NCI-H2171 (cell line): Measurements from ENCODE around the gene C22orf39.
"Not testable (repeated sequence)": the region's sequence is repeated elsewhere in the genome, so short reads cannot be mapped to it uniquely, and the experiment has no call there.

Experiments used
- DNase-seq: peaks from one replicate; lab custom pipeline; 2025; lab: John Stamatoyannopoulos, UW

The C22orf39 gene

GRCh38 chr22:19453718-19454117 is 6.2 kb upstream of the C22orf39 start:
- DNase-seq = no peak

DNA sequence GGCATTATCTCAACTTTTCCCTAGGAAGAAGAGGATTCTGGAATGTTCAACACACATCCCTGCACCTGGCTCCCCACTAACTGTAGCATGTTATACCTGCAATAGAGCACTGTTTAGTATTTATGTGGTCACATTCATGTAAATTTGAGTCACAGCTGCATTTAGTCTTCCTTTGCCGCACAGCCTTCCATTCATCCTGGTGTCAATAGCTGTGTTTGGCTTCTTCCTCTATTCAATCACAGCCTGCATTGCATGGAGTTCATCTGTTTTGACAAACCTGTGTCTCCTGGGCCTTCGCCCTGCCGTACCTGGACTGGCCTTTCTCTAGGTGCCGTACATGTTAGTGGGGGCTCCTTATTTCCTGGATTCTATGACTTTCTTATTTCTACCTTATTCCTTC is 4.1 kb upstream of the C22orf39 start:
- no peak for DNase-seq

DNA sequence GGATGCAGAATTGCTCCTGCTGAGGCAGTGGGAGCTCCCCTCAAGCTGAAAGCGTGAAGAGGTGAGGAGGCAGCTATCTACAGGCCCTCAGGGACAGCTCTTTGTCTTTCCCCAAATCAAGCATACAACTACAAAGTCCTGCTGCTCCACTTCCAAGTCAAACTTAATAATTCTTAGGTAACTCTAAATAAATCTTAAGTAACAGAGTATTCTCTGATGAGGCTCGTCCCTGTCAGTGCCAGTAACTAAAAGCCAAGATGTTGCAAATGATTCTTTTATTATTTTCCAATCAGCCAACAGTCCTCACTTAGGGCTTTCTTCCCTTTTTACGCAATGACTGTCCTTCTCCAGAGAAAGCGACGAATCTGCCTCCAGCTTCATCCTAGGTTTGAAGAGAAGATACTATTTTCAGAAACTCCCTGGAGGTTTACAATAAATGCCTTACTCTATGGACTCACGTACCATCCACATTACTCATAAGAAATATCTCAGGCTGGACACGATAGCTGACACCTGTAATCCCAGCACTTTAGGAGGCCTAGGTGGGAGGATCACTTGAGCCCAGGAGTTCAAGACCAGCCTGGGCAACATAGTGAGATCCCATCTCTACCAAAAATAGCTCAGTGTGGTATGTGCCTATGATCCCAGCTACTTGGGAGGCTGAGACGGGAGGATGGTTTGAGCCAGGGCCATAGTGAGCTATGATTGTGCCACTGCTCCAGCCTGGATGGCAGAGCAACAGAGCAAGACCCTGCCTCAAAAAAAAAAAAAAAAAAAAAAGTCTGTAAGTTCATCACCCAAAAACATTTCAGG is 3.1 kb upstream of the C22orf39 start:
- DNase-seq = no peak

- DNase-seq = no peak
Observed at GRCh38 chr22:19449422-19449767, 1.9 kb upstream of the C22orf39 start.

DNA sequence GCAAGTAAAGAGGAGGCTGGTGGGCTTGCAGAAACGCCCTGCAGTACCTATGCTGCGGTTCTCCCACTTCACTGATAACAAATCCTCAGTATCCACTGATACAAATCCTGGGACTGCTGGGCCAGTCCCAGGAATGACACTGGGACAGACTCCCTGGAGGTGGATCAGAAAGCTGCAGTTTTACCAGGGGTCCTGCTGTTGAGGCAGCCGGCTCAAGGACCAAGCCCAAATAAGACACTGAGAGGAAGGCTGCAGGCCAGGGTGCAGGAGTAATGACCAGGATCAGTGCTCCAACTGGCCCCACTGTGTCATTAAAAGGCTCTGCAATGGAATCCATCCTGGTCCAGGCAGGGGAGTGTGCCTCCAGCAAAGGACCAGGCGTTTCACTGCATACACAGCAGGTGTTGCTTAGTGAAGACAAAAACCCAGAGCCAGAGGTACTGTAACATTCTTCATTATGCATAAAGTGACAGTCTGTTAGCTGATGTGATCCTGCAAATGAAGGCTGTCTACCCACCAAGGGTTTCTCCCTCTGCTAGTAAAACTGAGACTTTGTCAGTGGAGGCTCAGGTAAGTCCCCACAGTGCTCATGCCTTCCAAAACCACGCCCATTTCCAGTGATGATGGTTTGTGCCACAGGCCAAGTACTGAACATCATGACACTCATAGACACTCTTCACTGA is 1.4 kb upstream of the C22orf39 start:
- no peak for DNase-seq

- DNase-seq = peak; percentile 96
Observed at GRCh38 chr22:19448076-19448607, 631 bp upstream of the C22orf39 start.

DNA sequence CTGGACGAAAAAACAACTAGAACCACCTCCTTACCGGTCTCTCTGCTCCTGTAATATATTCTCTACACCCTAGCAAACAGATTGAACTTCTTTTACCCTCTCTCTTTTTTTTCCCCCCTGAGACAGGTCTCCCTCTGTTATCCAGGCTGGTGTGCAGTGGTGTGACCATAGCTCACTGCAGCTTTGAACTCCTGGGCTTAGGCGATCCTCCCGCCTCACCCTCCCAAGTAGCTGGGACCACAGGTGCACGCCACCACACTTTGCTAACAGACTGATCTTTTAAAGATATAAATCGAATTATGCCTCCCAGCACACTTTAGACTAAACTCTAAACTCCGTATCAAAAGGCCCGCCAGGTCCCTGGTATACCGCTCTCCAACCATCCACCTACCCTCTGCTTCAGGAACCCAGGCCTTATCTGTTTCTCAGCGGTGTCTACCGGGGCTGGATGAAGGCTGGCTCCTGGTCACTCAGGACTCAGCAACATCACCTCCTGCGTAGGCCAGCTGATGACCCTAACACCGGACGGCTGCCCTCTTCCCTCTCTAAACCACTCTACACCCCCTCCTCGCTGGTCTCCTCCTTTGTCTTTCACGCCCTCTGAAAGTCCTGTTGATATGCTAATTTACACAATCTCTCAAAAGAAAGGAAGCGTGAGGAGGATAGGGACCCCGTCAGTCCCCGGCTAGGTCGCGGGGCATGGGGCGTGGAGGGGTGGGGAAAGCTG is 745 bp downstream of the C22orf39 start:
- no peak for DNase-seq

DNA sequence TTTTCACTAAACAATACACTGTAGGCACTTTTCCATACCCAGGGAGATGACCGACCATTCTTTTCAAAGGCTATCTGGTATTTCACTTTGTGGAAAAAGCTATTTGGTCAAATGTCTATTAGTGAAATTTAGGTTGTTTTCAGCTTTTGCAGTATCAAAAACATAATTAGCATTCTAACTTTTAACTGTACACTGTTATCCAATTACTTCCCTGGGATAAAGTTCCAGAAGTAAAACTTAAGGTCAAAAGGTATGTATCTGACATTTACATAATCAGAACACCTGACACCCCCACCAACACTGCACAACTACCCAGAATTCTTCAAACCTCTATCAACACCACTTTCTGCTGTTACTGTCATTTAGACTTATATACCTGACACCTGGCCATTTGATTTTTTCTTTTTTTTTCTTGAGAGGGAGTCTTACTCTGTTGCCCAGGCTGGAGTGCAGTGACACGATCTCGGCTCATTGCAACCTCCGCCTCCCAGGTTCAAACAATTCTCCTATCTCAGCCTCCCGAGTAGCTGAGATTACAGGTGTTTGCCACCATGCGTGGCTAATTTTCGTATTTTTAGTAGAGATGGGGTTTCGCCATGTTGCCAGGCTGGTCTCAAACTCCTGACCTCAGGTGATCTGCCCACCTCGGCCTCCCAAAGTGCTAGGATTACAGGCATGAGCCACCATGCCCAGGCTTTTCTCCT is 2.1 kb downstream of the C22orf39 start:
- not testable (repeated sequence) for DNase-seq

GRCh38 chr22:19443544-19444211 is 3.8 kb downstream of the C22orf39 start:
- no peak for DNase-seq

DNA sequence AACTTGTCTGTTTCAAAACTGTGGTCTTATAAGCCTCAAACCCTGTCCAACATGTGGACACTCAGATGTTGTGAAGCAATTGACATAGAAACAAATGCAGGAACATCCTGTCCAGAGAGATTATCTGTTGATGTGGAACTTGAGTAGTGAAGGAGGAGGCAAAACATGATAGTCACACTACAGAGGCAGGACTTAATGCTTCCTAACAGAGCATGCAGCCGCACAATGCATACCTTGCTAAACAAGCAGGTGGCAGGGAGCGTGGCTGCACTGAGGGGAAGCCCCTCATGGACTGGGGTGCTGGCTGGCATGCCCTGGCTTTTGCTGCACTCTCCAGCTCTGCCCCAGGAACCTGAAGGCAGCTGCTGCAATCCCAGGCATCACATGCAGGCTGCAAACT is 5.3 kb downstream of the C22orf39 start:
- DNase-seq = no peak

DNA sequence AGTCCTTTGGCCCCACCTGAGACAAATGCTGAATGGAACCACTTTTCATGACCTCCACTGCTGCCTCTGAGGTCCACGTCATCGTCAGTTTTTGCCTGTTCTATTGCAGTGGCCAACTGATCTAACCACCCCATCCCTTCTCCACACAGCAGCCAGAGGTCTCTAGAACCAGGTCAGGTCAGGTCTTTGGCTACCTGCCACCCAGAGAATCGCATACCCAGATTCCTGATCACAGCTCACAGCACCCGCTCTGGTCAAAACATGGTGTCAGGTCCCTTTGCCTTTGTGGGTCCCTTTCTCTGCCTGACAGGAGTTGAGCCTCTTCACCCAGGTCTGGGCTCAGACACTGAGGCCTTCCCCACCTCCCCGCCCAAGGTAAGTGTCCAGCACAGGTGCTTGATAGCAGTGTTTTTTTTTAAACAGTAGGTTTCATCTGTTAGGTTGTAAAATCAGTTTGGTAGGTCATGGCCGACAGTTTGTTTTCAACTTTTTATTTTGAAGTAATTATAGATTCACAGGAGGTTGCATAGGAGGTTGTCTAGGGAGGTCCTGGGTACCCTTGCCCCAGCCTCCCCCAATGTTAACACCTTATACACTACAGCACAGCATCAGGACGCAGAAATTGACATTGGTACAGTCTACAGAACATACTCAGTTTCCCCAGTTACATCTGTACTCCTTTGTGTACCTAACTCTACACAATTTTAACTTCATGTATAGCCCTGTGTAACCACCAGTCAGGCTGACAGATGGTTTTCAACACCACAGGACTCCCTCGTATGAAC is 6.9 kb downstream of the C22orf39 start:
- no peak for DNase-seq

GRCh38 chr22:19438298-19438697 is 9.2 kb downstream of the C22orf39 start:
- DNase-seq = peak; percentile 67

DNA sequence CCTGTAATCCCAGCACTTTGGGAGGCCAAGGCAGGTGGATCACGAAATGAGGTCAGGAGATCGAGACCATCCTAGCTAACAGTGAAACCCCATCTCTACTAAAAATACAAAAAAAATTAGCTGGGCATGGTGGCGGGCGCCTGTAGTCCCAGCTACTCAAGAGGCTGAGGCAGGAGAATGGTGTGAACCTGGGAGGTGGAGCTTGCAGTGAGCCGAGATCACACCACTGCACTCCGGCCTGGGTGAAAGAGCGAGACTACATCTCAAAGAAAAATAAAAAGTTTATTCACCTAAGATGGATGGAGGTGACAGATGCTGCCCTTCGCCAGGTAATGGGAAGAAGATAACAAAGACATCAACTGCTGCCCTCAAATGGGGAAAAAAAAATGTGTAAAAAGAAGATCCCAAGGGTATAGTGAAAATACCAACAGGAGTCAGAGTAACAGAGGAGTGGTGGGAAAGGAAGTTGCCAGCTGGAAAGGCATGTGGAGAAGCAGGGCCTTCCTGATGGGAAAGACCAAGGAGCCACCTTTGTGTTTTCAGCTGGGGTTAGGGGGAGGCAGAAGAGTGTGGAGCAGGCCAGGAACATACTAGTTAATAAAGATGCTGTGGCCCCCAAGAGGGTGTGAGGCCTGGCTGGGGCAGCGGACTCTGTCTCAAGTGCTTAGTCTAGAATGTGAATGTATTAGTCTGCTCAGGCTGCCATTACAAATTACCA is 10.9 kb downstream of the C22orf39 start:
- peak; percentile 70 for DNase-seq

DNA sequence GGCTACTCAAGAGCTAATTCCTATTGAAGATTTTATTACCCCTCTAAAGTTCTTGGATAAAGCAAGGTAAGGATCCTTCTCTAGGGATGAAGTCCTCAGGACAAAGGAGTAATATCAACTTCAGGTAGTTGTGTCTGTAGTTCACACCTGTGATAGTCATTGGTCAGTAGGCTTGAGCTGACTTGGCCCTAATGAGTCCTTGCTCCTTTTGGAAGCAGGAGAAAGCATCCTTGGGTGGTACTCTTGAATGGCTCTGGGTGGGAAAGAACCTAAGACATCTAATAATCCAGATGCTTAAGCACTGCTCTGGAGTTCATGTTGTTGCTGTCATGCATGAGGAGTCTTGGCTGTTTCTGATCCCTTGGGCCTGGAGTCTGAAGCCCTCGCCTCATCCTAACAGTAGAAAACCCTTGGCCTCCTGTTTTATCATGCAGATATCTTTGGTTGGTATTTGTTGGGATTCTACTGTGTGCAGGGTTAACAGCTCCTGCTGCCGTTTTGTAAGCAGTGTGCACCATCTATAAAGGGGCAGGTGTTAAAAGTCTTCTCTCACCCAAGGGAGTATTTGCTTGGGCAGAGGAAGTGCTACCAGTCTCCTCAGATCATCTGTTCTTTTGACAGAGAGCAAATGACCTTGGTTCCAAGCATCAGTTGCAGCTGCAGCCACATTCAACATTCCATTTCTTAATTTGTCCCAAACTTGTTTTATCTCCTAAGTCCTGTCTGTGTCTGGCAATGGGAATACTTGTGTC is 12.5 kb downstream of the C22orf39 start:
- no peak for DNase-seq

- no peak for DNase-seq
Observed at GRCh38 chr22:19434401-19434800, 13.1 kb downstream of the C22orf39 start.

DNA sequence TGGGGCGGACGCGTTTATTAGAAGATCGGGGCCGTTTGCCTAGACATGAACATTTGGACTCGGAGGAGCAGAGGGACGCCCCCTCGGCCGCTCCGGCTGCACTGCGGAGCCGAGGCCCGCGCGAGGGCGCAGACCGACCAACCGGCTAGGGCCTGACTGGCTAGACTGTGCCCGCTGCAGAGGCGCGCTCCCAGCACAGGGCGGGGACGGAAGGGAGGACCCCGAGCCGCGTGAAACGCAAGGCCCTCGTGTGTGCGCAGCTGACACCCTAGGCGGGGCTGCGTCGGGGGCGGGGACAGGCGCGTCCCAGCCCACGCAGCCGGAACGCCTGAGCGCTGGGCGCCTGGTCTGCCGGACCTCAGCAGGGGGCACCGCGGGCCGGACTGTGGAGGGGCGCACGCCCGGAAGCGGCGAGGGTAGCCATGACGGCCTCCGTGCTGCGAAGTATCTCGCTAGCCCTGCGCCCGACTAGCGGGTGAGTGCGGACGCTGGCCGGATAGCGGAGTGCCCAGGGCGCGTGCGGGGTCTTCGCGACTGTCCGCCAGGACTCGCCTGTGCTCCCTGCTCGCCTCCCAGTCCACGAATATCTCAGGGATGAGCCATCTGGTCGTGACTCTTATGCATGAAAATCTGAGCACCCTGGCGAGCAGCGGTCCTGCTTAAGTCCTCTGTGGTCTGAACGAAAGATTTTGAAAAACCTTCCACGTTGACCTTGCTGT is 15.2 kb downstream of the C22orf39 start, which contains the start of gene MRPL40:
MRPL40 (plus strand) TSS at position 413 of the 719 bp plus-strand sequence; CDS start at position 423, 10 bp downstream.
- peak; percentile 91 for DNase-seq

DNA sequence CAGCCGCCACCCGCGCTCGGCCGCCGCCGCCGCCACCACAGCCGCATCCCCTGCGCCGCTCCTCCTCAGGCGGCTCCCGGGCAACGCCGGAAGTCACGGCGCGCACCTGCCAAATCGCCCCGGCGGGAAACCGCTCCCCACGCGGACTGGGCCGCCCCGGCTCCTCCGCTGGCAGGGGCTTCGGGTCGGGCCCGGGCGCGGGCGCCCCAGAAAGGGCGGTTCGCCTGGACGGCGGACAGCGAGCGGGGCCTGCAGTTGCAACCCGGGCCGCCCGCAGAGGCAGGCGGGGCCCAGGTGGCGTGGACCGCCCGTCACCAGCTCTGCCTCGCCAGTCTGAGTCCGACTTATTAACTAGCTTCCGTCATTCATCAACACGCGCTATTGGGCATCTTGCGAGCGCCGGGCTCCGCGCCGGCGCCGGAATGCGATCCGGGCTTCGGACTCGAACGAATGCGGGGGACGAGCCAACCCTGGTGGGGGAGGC is 15.8 kb downstream of the C22orf39 start, which contains the start of gene HIRA:
HIRA (minus strand) TSS at position 85 of the 484 bp plus-strand sequence. CDS start 257 bp downstream, outside the sequence.
- peak; percentile 77 for DNase-seq

DNA sequence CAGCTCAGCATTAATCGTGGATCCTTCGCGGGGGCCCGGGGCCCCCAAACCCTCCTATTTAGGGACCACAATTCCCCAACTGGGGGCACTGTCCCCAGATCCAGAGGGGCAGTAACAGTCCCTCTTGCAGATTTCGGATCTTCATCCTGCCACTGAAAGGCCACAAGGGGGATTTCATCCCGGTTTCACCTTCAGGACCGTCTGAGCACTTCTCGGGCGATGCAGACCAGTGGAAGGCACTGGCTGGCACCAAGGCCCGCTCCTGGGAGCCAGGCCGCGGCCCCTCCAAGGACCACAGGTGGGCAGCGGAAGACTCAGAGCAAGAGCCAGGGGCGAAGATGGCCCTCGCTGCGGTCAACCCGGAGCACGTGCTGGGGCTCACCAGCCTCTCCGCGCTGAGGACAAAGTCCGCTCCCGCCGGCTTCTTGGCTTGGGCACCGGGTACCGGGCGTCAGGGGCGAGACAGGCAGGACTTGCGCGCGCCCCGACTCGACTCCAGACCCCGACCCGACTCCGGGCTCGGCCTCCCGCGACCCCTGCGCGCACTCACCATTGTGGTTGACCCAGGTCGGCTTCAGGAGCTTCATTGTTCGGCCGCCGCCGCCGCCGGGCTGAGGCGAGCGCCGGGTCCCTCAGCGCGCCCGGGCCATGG is 16.5 kb downstream of the C22orf39 start:
- no peak for DNase-seq
